ENCODE results near the gene TMA7B.

DNA sequence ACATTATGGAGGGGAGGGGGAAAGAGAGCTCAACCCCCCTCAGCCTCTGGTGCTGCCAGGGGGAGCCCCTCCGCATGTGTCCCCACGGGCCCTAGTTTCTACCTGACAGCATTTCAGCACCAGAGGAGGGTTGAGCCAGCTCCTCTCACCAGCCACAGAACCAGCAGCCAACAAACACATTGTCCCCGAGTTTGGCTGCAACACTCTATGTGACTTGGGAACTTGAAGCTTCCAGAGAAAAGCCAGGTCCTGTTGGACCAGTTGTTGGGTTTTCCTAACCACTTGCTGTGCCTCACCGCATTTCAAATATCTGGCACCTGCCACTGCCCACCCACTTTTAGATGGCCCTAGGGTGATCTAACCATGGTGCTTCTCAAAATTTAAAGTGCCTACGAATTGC lies 13.5 kb downstream of the TMA7B start:
- no peak for TF ChIP-seq CTCF (IDR thresholded peaks at IDR 0.05)
- TF ChIP-seq EZH2 (IDR thresholded peaks at IDR 0.05): no peak
- no peak for TF ChIP-seq EZH2phosphoT487 (IDR thresholded peaks at IDR 0.05)
